ENCODE data around the gene CAMK2N2. TPM values are rescaled to one million over a fixed set of nuclear protein-coding genes. Genes with fewer than 3 reads are reported as not detected.

CAMK2N2 gene
- total RNA-seq, 1 donor from 2014 or later = 3.4 TPM

GRCh38 chr3:184239708-184240107, 21.6 kb downstream of the CAMK2N2 start:
- DNase-seq = no peak

GRCh38 chr3:184239221-184239620, 22.1 kb downstream of the CAMK2N2 start:
- DNase-seq = no peak

- no peak for DNase-seq
Measured at GRCh38 chr3:184238246-184238818, 23.0 kb downstream of the CAMK2N2 start.

GRCh38 chr3:184237807-184238206, 23.5 kb downstream of the CAMK2N2 start:
- DNase-seq = no peak

GRCh38 chr3:184237211-184237610, 24.1 kb downstream of the CAMK2N2 start:
- no peak for DNase-seq

GRCh38 chr3:184236636-184237035, 24.7 kb downstream of the CAMK2N2 start:
- no peak for DNase-seq

GRCh38 chr3:184236033-184236410, 25.3 kb downstream of the CAMK2N2 start:
- no peak for DNase-seq

- no peak for DNase-seq
Measured at GRCh38 chr3:184235381-184236032, 25.8 kb downstream of the CAMK2N2 start.

- no peak for DNase-seq
Measured at GRCh38 chr3:184234671-184235380, 26.5 kb downstream of the CAMK2N2 start.

- DNase-seq = peak; percentile 35
Measured at GRCh38 chr3:184234224-184234623, 27.1 kb downstream of the CAMK2N2 start.

GRCh38 chr3:184233127-184233843, 28.1 kb downstream of the CAMK2N2 start:
- DNase-seq = no peak

GRCh38 chr3:184231671-184232070, 29.7 kb downstream of the CAMK2N2 start:
- no peak for DNase-seq

GRCh38 chr3:184230603-184231528, 30.5 kb downstream of the CAMK2N2 start:
- no peak for DNase-seq

- no peak for DNase-seq
Measured at GRCh38 chr3:184230081-184230602, 31.2 kb downstream of the CAMK2N2 start.

- DNase-seq = peak; percentile 60
Measured at GRCh38 chr3:184229394-184230080, 31.8 kb downstream of the CAMK2N2 start, which contains the start of gene VWA5B2. Gene VWA5B2, plus strand, starts transcription at chr3:184229585. Its CDS starts 944 bp downstream, at chr3:184230529.

GRCh38 chr3:184228376-184229137, 32.8 kb downstream of the CAMK2N2 start:
- no peak for DNase-seq

- no peak for DNase-seq
Measured at GRCh38 chr3:184227481-184227935, 33.8 kb downstream of the CAMK2N2 start.

GRCh38 chr3:184223946-184224345, 37.4 kb downstream of the CAMK2N2 start:
- no peak for DNase-seq

GRCh38 chr3:184222521-184222920, 38.8 kb downstream of the CAMK2N2 start:
- no peak for DNase-seq

- no peak for DNase-seq
Measured at GRCh38 chr3:184218814-184219213, 42.5 kb downstream of the CAMK2N2 start.

Measured in occipital lobe (tissue), 2 donors.